H1 (cell line): ENCODE results near the gene GFOD1. TPM values are rescaled to one million over a fixed set of nuclear protein-coding genes. Genes with fewer than 3 reads are reported as not detected.

Experiments used
- BCL11A ChIP-seq, 2 experiments: IDR thresholded peaks; one replicate each; pipeline ENCODE4 v1.6.1; 2011; ENCODE audit warnings: low read depth in 2 of 2, low read length in 2 of 2, mild to moderate bottlenecking in 2 of 2
- CREB1 ChIP-seq: IDR thresholded peaks from 2 replicates; pipeline ENCODE4 v1.6.1; 2012; ENCODE audit warnings: inconsistent platforms
- CTBP2 ChIP-seq: IDR thresholded peaks from 2 replicates; pipeline ENCODE4 v1.7.0; 2011; ENCODE audit warnings: borderline replicate concordance, mild to moderate bottlenecking, moderate library complexity, mixed read lengths, low read length; ENCODE audit not compliant: insufficient read depth, insufficient read length
- KDM5A ChIP-seq: fragments of 200-600 bp; IDR thresholded peaks from 2 replicates; pipeline ENCODE4 v1.7.1; 2012; ENCODE audit warnings: mild to moderate bottlenecking, low read length, inconsistent platforms, mixed read lengths
- NRF1 ChIP-seq: IDR thresholded peaks from 2 replicates; pipeline ENCODE4 v1.6.1; 2011; ENCODE audit warnings: mild to moderate bottlenecking, low read depth, low read length, improper control_type of control experiment
- POU5F1 ChIP-seq: IDR thresholded peaks from 2 replicates; pipeline ENCODE4 v1.6.1; 2011; ENCODE audit warnings: low read depth, mild to moderate bottlenecking, low read length, moderate library complexity
- polyA plus RNA-seq, 7 experiments: library from polyadenylated mRNA; depleted of rRNA in 3 of 7; stranded (reverse) in 5 of 7; unstranded in 2 of 7; fragments of >200 nt in 5 of 7; fragments of 200-250 nt in 2 of 7; gene quantifications; 1 replicate in 5 of 7; 2 replicates in 1 of 7; 4 replicates in 1 of 7; pipeline versions ENCODE4 v1.2.1 to v1.2.3, GENCODE V29; 2011 to 2013; ENCODE audit warnings: missing spikeins in 2 of 7, mixed read lengths in 2 of 7
- total RNA-seq: library from RNA; stranded (reverse); fragmentation: NEBNext Ultra II Directional; extraction: Animal tissue kit (Norgen Biotek cat#: 25700); gene quantifications from 2 replicates; pipeline ENCODE4 v1.2.1, GENCODE V29; 2021

The GFOD1 gene
- total and polyA plus RNA-seq, 2 of the 8 experiments (the other 6 are each of a cell fraction or from before 2014, with no cell fraction given), result 2.5 to 8.8 TPM

GRCh38 chr6:13380761-13381160, 106.6 kb downstream of the GFOD1 start (continued):
- no peak for TF ChIP-seq CREB1
- TF ChIP-seq NRF1, result no peak
- no peak for TF ChIP-seq KDM5A
- no peak for TF ChIP-seq POU5F1
- no peak for TF ChIP-seq BCL11A (IDR thresholded peaks at IDR 0.05; ENCODE audit: low read depth in 2 of 2, low read length in 2 of 2)
- TF ChIP-seq CTBP2, result no peak
